HEK293 (cell line): ENCODE results near the gene RNF34.

ENCODE experiments used
- CTCF ChIP-seq: fragments of 450-650 bp; formaldehyde crosslinking; IDR thresholded peaks from 2 replicates; pipeline ENCODE4 v1.5.1; 2016; ENCODE audit warnings: missing biosample characterization, missing genetic modification characterization
- TSHZ1 ChIP-seq: fragments of 450-650 bp; formaldehyde crosslinking; IDR thresholded peaks from 2 replicates; pipeline ENCODE4 v1.5.1; 2016; ENCODE audit warnings: missing biosample characterization, missing genetic modification characterization, borderline replicate concordance
- ZNF169 ChIP-seq: fragments of 450-650 bp; formaldehyde crosslinking; IDR thresholded peaks from 2 replicates; pipeline ENCODE4 v1.5.1; 2016; ENCODE audit warnings: missing biosample characterization, missing genetic modification characterization
- ZNF26 ChIP-seq: fragments of 450-650 bp; formaldehyde crosslinking; IDR thresholded peaks from 2 replicates; pipeline ENCODE4 v1.5.1; 2016; ENCODE audit warnings: missing biosample characterization, missing genetic modification characterization
- ZNF274 ChIP-seq, 2 experiments: fragments of 200-500 bp in 1 of 2; fragments of 450-650 bp in 1 of 2; sonication (Bioruptor generic) in 1 of 2; formaldehyde crosslinking in 1 of 2; IDR thresholded peaks; 2 replicates each; pipeline versions ENCODE4 v1.5.1 to v1.6.1; 2014 to 2016; ENCODE audit warnings: borderline replicate concordance in 1 of 2, inconsistent platforms in 1 of 2, low read length in 1 of 2, missing biosample characterization in 1 of 2, missing genetic modification characterization in 1 of 2
- ZNF555 ChIP-seq: fragments of 450-650 bp; formaldehyde crosslinking; conservative IDR thresholded peaks from 2 replicates; pipeline ENCODE4 v1.5.1; 2017; ENCODE audit warnings: missing biosample characterization, mild to moderate bottlenecking, missing genetic modification characterization, inconsistent platforms
- ZNF660 ChIP-seq: fragments of 450-650 bp; IDR thresholded peaks from 2 replicates; pipeline ENCODE4 v1.5.1; 2018; ENCODE audit warnings: missing biosample characterization, mild to moderate bottlenecking, missing genetic modification characterization
- ZSCAN30 ChIP-seq: fragments of 450-650 bp; IDR thresholded peaks from 2 replicates; pipeline ENCODE4 v1.5.1; 2018; ENCODE audit warnings: missing biosample characterization, mild to moderate bottlenecking, missing genetic modification characterization, moderate library complexity

GRCh38 chr12:121413917-121414316 is 14.0 kb downstream of the RNF34 start:
- TF ChIP-seq ZNF26 (tag by site-specific recombination) = no peak
- TF ChIP-seq CTCF (tag by site-specific recombination) = no peak
- TF ChIP-seq ZNF660 (tag by site-specific recombination) = no peak
- no peak for TF ChIP-seq ZNF169 (tag by site-specific recombination)
- TF ChIP-seq ZNF555 (tag by site-specific recombination) = no peak
- TF ChIP-seq ZSCAN30 (tag by site-specific recombination) = no peak
- no peak for TF ChIP-seq ZNF274 (IDR thresholded peaks at IDR 0.05; ENCODE audit: low read length)
- no peak for TF ChIP-seq ZNF274 (tag by site-specific recombination; IDR thresholded peaks at IDR 0.05; ENCODE audit: borderline replicate concordance)
- no peak for TF ChIP-seq TSHZ1 (tag by site-specific recombination)
